Spleen (tissue), 7 donors: ENCODE measurements around the gene CIDEC.
"Not testable (repeated sequence)": the region's sequence is repeated elsewhere in the genome, so short reads cannot be mapped to it uniquely, and the experiment has no call there.

Experiments used
- CTCF ChIP-seq, 11 experiments: fragments of 200-600 bp in 7 of 11; fragments of 450-650 bp in 4 of 11; sonication (generic) in 4 of 11; IDR thresholded peaks in 8 of 11; conservative IDR thresholded peaks in 3 of 11; 1 replicate in 7 of 11; 2 replicates in 4 of 11; pipeline versions ENCODE4 v1.4.0 to v1.8.0; 2016 to 2021; ENCODE audit warnings: antibody characterized with exemption in 11 of 11, inconsistent platforms in 4 of 11, mild to moderate bottlenecking in 1 of 11
- POLR2A ChIP-seq, 3 donors: fragments of 450-650 bp; IDR thresholded peaks; one replicate each; pipeline ENCODE4 v1.5.1; 2017; ENCODE audit warnings: antibody characterized with exemption in 3 of 3, mild to moderate bottlenecking in 1 of 3
- donor health status: DM: no; HTN: no; CAD: no; lungs with moderate emphysema.
- donor health status: DM: no; HTN: no; CAD: no.
- donor health status: DM: no; HTN: no; CAD: no.

- TF ChIP-seq CTCF (IDR thresholded peaks at IDR 0.05 in 8 of 11, conservative IDR thresholded peaks at IDR 0.05 in 3 of 11); POLR2A (IDR thresholded peaks at IDR 0.05): not testable (repeated sequence)
Measured at GRCh38 chr3:9895715-9896114, 15.7 kb upstream of the CIDEC start.
